ENCODE measurements around the gene PARVB.

Gene PARVB

GRCh38 chr22:44137415-44137814 lies 113.3 kb downstream of the PARVB start:
- H3K27ac ChIP-seq (ENCODE audit: low read length): no peak overlapping the region
- H3K9me3 ChIP-seq (ENCODE audit: insufficient read depth, low read length): peaks cover 20% of the 10 kb centered on the region; the same call in 1 of the 2 replicates
- H3K4me1 ChIP-seq (ENCODE audit: low read length): no peaks in the 10 kb centered on the region
- no peak overlapping the region for H2AFZ ChIP-seq (ENCODE audit: low read depth, low read length)
- 0 out of 2 replicates have a peak, but pooled peaks cover 3% of the 10 kb centered on the region for H4K20me1 ChIP-seq (ENCODE audit: insufficient read depth, low read length)
- H3K9ac ChIP-seq (ENCODE audit: low read length): no peak overlapping the region
- no peaks in the 10 kb centered on the region for H3K27me3 ChIP-seq (ENCODE audit: low read depth, low read length)
- H3K4me3 ChIP-seq (ENCODE audit: low read length): no peak overlapping the region
- H3K36me3 ChIP-seq (replicated peaks; ENCODE audit: low read depth, low read length): peaks cover 63% of the 10 kb centered on the region
- TF ChIP-seq EZH2phosphoT487 (IDR thresholded peaks at IDR 0.05; ENCODE audit: low read depth) (no peak), CTCF (IDR thresholded peaks at IDR 0.05; ENCODE audit: low read depth, low read length) (no peak)
- H3K79me2 ChIP-seq (ENCODE audit: low read length): no peaks in the 10 kb centered on the region
- H3K4me2 ChIP-seq (ENCODE audit: low read length): no peak overlapping the region

GRCh38 chr22:44139773-44140172 lies 115.7 kb downstream of the PARVB start:
- H4K20me1 ChIP-seq (ENCODE audit: insufficient read depth, low read length): 0 out of 2 replicates have a peak, but pooled peaks cover 3% of the 10 kb centered on the region
- H3K36me3 ChIP-seq (replicated peaks; ENCODE audit: low read depth, low read length): peaks cover 51% of the 10 kb centered on the region
- TF ChIP-seq CTCF (IDR thresholded peaks at IDR 0.05; ENCODE audit: low read depth, low read length) (no peak), EZH2phosphoT487 (IDR thresholded peaks at IDR 0.05; ENCODE audit: low read depth) (no peak)
- H3K4me1 ChIP-seq (ENCODE audit: low read length): no peaks in the 10 kb centered on the region
- no peak overlapping the region for H3K9ac ChIP-seq (ENCODE audit: low read length)
- H3K9me3 ChIP-seq (ENCODE audit: insufficient read depth, low read length): peaks cover 20% of the 10 kb centered on the region; the same call in 1 of the 2 replicates
- H3K4me2 ChIP-seq (ENCODE audit: low read length): no peak overlapping the region
- no peak overlapping the region for H3K4me3 ChIP-seq (ENCODE audit: low read length)
- no peaks in the 10 kb centered on the region for H3K79me2 ChIP-seq (ENCODE audit: low read length)
- no peak overlapping the region for H2AFZ ChIP-seq (ENCODE audit: low read depth, low read length)
- no peaks in the 10 kb centered on the region for H3K27me3 ChIP-seq (ENCODE audit: low read depth, low read length)
- H3K27ac ChIP-seq (ENCODE audit: low read length): no peak overlapping the region

- TF ChIP-seq EZH2phosphoT487 (IDR thresholded peaks at IDR 0.05; ENCODE audit: low read depth): no peak
- TF ChIP-seq CTCF (IDR thresholded peaks at IDR 0.05; ENCODE audit: low read depth, low read length): no peak
- Histone ChIP-seq H3K36me3 (replicated peaks; ENCODE audit: low read depth, low read length) (peaks cover 25% of the 10 kb centered on the region), H3K4me1 (ENCODE audit: low read length) (no peaks in the 10 kb centered on the region), H3K79me2 (ENCODE audit: low read length) (no peaks in the 10 kb centered on the region), H3K9me3 (ENCODE audit: insufficient read depth, low read length) (peaks cover 4% of the 10 kb centered on the region; the same call in 1 of the 2 replicates), H3K4me3 (ENCODE audit: low read length) (no peak overlapping the region), H3K27ac (ENCODE audit: low read length) (no peak overlapping the region), H3K27me3 (ENCODE audit: low read depth, low read length) (no peaks in the 10 kb centered on the region), H3K9ac (ENCODE audit: low read length) (no peak overlapping the region), H3K4me2 (ENCODE audit: low read length) (no peak overlapping the region), H2AFZ (ENCODE audit: low read depth, low read length) (no peak overlapping the region), H4K20me1 (ENCODE audit: insufficient read depth, low read length) (0 out of 2 replicates have a peak, but pooled peaks cover 3% of the 10 kb centered on the region)
Observed at GRCh38 chr22:44142421-44143104, 118.5 kb downstream of the PARVB start.

- TF ChIP-seq EZH2phosphoT487 (IDR thresholded peaks at IDR 0.05; ENCODE audit: low read depth): no peak
- no peak for TF ChIP-seq CTCF (IDR thresholded peaks at IDR 0.05; ENCODE audit: low read depth, low read length)
- Histone ChIP-seq H3K9ac (ENCODE audit: low read length) (no peak overlapping the region), H3K9me3 (ENCODE audit: insufficient read depth, low read length) (no peaks in the 10 kb centered on the region), H3K36me3 (replicated peaks; ENCODE audit: low read depth, low read length) (peaks cover 20% of the 10 kb centered on the region), H4K20me1 (ENCODE audit: insufficient read depth, low read length) (0 out of 2 replicates have a peak, but pooled peaks cover 3% of the 10 kb centered on the region), H2AFZ (ENCODE audit: low read depth, low read length) (no peak overlapping the region), H3K27me3 (ENCODE audit: low read depth, low read length) (no peaks in the 10 kb centered on the region), H3K27ac (ENCODE audit: low read length) (no peak overlapping the region), H3K79me2 (ENCODE audit: low read length) (no peaks in the 10 kb centered on the region), H3K4me3 (ENCODE audit: low read length) (no peak overlapping the region), H3K4me1 (ENCODE audit: low read length) (no peaks in the 10 kb centered on the region), H3K4me2 (ENCODE audit: low read length) (no peak overlapping the region)
Observed at GRCh38 chr22:44143105-44143474, 119.0 kb downstream of the PARVB start.
